Lower leg skin (tissue), 4 donors: Measurements from ENCODE around the gene C19orf12. TPM values are rescaled to one million over a fixed set of nuclear protein-coding genes. Genes with fewer than 3 reads are reported as not detected.

Experiments used
- DNase-seq, 2 donors: peaks; one replicate each; pipeline ENCODE4 v3.0.0-alpha.2; 2019; ENCODE audit warnings: low spot score in 2 of 2
- H3K4me3 ChIP-seq: fragments of 200-600 bp; sonication (generic); 2 replicates; pipeline ENCODE4 v1.5.1; 2017; ENCODE audit warnings: mild to moderate bottlenecking, low read depth; ENCODE audit not compliant: poor library complexity, severe bottlenecking
- POLR2A ChIP-seq, 2 donors: fragments of 450-650 bp; IDR thresholded peaks; one replicate each; pipeline ENCODE4 v1.6.1; 2016 to 2017; ENCODE audit warnings: antibody characterized with exemption in 2 of 2, mild to moderate bottlenecking in 1 of 2, moderate library complexity in 1 of 2
- WGBS, 2 donors: methylation state at CpG; one replicate each; pipeline ENCODE4 v1.1.5; 2018; 5-methylcytosine and 5-hydroxymethylcytosine counted together
- intact Hi-C: fragments of 100-400 bp; cut with DNase I; formaldehyde crosslinking; loops from one replicate; pipeline ENCODE4 v1.15.0; 2023; ENCODE audit warnings: low total_unique reads
- total RNA-seq, 4 donors: library from RNA; depleted of rRNA; stranded (reverse); fragments of >200 nt; gene quantifications; one replicate each; pipeline ENCODE4 v1.1.0, GENCODE V29; 2016
- TF ChIP-seq, protein P1 (sequence below), 3 donors: fragments of 450-650 bp; IDR thresholded peaks; one replicate each; pipeline ENCODE4 v1.5.1; 2016; ENCODE audit warnings: antibody characterized with exemption in 3 of 3, mild to moderate bottlenecking in 3 of 3, moderate library complexity in 2 of 3

The C19orf12 gene
- total RNA-seq, 4 donors from 2014 or later, result 20.6 to 32.3 (median 26.0) TPM

DNA sequence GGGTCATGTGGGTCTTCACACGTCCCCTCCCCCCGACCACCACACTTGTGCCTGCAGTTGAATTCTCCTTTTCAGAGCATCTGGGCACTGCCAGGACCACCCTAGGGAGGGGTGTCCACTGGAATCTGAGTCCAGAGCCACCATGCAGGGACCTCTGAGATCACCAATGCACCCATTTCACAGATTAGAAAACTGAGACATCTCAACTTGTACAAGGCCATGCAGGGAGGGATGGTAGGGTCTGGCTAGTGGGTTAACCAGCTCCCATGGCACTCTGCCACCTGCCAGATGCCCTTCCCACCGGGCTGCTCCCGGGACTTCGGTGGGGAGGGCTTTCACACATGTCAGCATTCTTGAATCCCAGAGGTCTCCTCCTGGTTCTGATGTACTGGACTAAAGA is 44.3 kb upstream of the C19orf12 start:
- no peak for DNase-seq
- no peak overlapping the region for H3K4me3 ChIP-seq
- intact Hi-C loops, result no loop called here
- WGBS, 2 donors, result 55 to 85% methylated on average over 5 of the region's 5 CpGs
- TF ChIP-seq POLR2A (IDR thresholded peaks at IDR 0.05), result no peak
- TF ChIP-seq, protein P1, sequence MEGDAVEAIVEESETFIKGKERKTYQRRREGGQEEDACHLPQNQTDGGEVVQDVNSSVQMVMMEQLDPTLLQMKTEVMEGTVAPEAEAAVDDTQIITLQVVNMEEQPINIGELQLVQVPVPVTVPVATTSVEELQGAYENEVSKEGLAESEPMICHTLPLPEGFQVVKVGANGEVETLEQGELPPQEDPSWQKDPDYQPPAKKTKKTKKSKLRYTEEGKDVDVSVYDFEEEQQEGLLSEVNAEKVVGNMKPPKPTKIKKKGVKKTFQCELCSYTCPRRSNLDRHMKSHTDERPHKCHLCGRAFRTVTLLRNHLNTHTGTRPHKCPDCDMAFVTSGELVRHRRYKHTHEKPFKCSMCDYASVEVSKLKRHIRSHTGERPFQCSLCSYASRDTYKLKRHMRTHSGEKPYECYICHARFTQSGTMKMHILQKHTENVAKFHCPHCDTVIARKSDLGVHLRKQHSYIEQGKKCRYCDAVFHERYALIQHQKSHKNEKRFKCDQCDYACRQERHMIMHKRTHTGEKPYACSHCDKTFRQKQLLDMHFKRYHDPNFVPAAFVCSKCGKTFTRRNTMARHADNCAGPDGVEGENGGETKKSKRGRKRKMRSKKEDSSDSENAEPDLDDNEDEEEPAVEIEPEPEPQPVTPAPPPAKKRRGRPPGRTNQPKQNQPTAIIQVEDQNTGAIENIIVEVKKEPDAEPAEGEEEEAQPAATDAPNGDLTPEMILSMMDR (IDR thresholded peaks at IDR 0.05), result no peak

DNA sequence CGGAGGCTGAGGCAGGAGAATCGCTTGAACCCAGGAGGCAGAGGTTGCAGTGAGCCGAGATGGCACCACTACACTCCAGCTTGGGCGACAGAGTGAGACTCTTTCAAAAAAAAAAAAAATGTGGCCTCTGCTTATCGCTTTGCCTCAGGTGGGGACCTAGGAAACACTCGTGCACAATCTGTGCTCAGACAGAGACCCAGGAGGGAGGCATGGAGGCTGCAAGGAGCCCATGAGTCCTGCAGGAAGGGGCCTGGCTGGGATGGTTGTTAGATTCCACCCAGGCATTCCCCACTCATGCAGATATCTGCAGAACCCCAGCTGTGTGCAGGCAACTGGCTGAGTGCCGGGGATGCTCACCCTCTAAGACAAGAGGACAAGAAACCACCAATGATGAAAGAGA is 43.8 kb upstream of the C19orf12 start:
- TF ChIP-seq, protein P1 (IDR thresholded peaks at IDR 0.05), result no peak
- no peak for TF ChIP-seq POLR2A (IDR thresholded peaks at IDR 0.05)
- intact Hi-C loops, result no loop called here
- H3K4me3 ChIP-seq, result no peak overlapping the region
- 86 to 91% methylated on average over 7 of the region's 7 CpGs for WGBS, 2 donors
- no peak for DNase-seq

DNA sequence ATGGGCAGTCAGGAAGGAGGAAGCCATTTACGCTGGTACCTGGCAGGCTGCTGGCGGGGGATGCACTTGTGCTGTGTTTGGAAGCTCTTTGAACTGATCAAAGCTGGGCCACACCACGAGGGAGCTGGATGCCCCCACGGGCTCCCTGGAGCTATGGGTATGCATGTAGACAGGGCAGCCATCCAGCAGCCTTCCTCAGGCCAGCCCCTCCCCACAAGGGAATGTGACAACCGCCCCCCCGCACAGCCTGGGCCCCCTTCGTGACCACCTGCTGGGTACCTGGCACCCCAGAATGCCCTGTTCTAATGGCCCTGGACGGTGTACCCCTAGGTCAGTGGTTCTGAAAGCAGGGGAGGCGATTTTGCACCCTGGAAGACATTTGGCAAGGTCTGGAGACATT is 42.5 kb upstream of the C19orf12 start:
- 86 to 87% methylated on average over 4 to 9 of the region's 9 CpGs for WGBS, 2 donors
- H3K4me3 ChIP-seq, result no peak overlapping the region
- DNase-seq, result no peak

DNA sequence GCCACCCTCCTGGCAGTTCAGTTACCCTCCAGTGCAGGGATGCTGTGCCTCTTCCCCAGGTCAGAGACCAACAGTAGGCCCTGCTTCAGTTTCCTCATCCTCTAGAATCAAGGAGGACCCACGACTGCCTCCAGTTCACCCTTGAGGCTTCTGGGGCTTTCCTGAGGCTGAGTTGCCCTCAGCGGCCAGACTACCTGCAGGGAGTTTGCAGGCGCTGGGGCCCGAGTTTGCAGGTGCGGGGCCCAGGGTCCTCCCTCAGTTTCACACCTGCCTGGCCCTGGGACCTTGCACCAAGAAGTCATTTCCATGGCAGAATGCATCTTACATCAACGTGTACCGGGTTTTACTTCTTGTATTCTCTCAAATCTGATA is 38.9 kb upstream of the C19orf12 start:
- H3K4me3 ChIP-seq, result no peak overlapping the region
- no peak for DNase-seq
- WGBS, 2 donors, result 76 to 80% methylated on average over 7 of the region's 7 CpGs
- TF ChIP-seq, protein P1 (IDR thresholded peaks at IDR 0.05), result no peak
- no peak for TF ChIP-seq POLR2A (IDR thresholded peaks at IDR 0.05)
- intact Hi-C loops, result no loop called here

More for the DNA sequence above, 42.5 kb upstream of the C19orf12 start:
- TF ChIP-seq POLR2A (IDR thresholded peaks at IDR 0.05), result no peak
- TF ChIP-seq, protein P1 (IDR thresholded peaks at IDR 0.05), result no peak
- intact Hi-C loops, result no loop called here

DNA sequence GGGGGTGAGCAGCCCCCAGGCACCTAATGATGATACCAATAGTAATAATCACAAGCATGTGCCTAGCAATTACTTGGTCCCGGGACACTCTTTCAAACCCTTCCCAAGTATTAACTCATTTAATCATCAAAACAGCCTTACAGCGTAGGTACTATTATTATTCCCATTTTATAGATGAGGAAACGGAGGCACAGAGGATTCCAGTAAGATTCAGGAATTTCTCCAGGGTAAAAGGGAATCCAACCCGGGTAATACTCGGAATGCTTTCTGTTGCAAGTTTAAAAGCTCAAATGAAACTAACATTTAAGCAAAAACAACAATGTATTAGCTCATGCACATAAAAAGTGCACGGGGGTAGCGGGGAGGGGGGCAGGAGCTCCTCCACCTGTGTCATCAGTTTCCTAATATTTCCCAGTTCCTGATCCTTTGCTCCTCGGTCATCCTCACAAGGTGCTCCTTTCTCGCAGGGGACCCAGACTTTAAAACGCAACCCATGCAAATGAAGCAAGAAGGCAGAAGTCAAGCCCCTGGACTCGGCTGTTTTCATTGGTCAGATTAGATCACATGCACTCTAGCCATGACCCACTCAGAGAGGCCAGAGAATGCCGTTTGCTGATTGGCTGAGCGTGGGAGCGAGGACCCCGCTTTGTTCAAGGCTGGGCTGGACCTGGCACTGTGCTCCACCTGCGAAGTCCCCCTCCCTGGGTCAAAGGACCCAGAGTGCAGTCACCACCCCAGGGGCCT is 38.3 kb upstream of the C19orf12 start:
- H3K4me3 ChIP-seq, result no peak overlapping the region
- TF ChIP-seq, protein P1 (IDR thresholded peaks at IDR 0.05), result no peak
- no peak for TF ChIP-seq POLR2A (IDR thresholded peaks at IDR 0.05)
- DNase-seq, result no peak
- WGBS, 2 donors, result 84 to 85% methylated on average over 16 of the region's 16 CpGs
- intact Hi-C loops, result no loop called here
